Subcutaneous abdominal adipose tissue (tissue), 5 donors: ENCODE data around the gene MRPL55.
A peak's percentile ranks its signal among the peaks of the same experiment; 100 is the strongest.

ENCODE experiments used
- H3K27ac ChIP-seq: one replicate; pipeline ENCODE4 v1.7.0; 2013; ENCODE audit warnings: low read depth, mild to moderate bottlenecking, inconsistent platforms, low read length, moderate library complexity
- H3K27me3 ChIP-seq, 5 donors: one replicate each; pipeline ENCODE4 v1.7.0; 2013; ENCODE audit warnings: low read length in 5 of 5, inconsistent platforms in 1 of 5; ENCODE audit not compliant: control insufficient read depth in 5 of 5, insufficient read depth in 4 of 5
- H3K36me3 ChIP-seq, 5 donors: one replicate each; pipeline ENCODE4 v1.7.0; 2013; ENCODE audit warnings: low read length in 5 of 5; ENCODE audit not compliant: control insufficient read depth in 5 of 5, insufficient read depth in 5 of 5
- H3K4me1 ChIP-seq, 5 donors: one replicate each; pipeline ENCODE4 v1.7.0; 2013; ENCODE audit warnings: low read length in 5 of 5, mild to moderate bottlenecking in 3 of 5, moderate library complexity in 1 of 5; ENCODE audit not compliant: control insufficient read depth in 5 of 5, insufficient read depth in 5 of 5
- H3K4me3 ChIP-seq, 5 donors: one replicate each; pipeline ENCODE4 v1.7.0; 2013; ENCODE audit warnings: low read length in 5 of 5, low read depth in 1 of 5
- H3K9ac ChIP-seq, 5 donors: one replicate each; pipeline ENCODE4 v1.7.0; 2013; ENCODE audit warnings: low read length in 5 of 5, mild to moderate bottlenecking in 4 of 5, moderate library complexity in 3 of 5
- H3K9me3 ChIP-seq, 5 donors: one replicate each; pipeline ENCODE4 v1.7.0; 2013; ENCODE audit warnings: low read length in 5 of 5; ENCODE audit not compliant: control insufficient read depth in 5 of 5
- donor health status: healthy.
- donor health status: healthy.
- donor health status: healthy.
- donor health status: healthy.
- donor health status: healthy.

Gene MRPL55

GRCh38 chr1:228142155-228142691 lies 33.1 kb upstream of the MRPL55 start:
- Histone ChIP-seq H3K4me3 (peak overlapping the region in 3 of 5 donors; percentile 84 to 92 (median 91)), H3K27ac (peak overlapping the region; percentile 92), H3K4me1 (peaks cover 12 to 62% (median 49%) of the 10 kb centered on the region in 5 donors), H3K9me3 (no peaks in the 10 kb centered on the region), H3K9ac (peak overlapping the region in 4 of 5 donors; percentile 0 to 92 (median 38)), H3K27me3 (no peaks in the 10 kb centered on the region), H3K36me3 (peaks cover 0 to 32% (median 24%) of the 10 kb centered on the region in 5 donors)

- Histone ChIP-seq H3K9ac (peak overlapping the region; percentile 77 to 92 (median 89)), H3K36me3 (peaks cover 0 to 24% (median 16%) of the 10 kb centered on the region in 5 donors), H3K27ac (peak overlapping the region; percentile 92), H3K4me3 (peak overlapping the region; percentile 84 to 92 (median 91)), H3K27me3 (no peaks in the 10 kb centered on the region), H3K9me3 (no peaks in the 10 kb centered on the region), H3K4me1 (peaks cover 12 to 57% (median 49%) of the 10 kb centered on the region in 5 donors)
Observed at GRCh38 chr1:228141226-228142044, 32.3 kb upstream of the MRPL55 start.

DNA sequence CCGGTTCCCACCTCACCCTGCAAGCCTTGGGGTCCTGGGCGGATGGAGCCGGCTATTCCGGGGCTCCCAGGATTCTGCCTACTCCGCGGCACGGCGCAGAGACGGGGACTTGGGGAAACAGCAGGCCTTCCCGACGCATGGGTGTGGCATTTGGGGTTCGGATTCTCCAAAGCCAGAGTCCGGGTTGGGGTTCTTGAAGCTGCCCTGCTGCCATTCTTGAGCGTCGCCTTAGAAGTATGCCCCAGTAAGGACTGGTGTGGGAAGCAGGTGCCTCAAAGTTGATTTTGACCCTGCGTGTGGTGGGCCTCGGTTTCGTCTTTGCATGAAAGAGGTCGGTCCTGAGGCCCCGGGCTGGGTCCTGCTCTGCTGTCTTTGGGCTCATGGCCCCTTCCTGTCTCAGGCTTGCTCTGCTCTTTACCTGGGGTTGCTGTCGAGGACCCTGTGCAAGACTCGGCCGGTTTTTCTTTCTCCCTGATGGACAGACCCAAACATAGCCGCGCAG lies 31.7 kb upstream of the MRPL55 start:
- Histone ChIP-seq H3K36me3 (peaks cover 0 to 18% (median 9%) of the 10 kb centered on the region in 5 donors), H3K27ac (peak overlapping the region; percentile 92), H3K9me3 (no peaks in the 10 kb centered on the region), H3K4me1 (peaks cover 12 to 56% (median 49%) of the 10 kb centered on the region in 5 donors), H3K9ac (peak overlapping the region; percentile 77 to 92 (median 89)), H3K4me3 (peak overlapping the region; percentile 84 to 92 (median 91)), H3K27me3 (no peaks in the 10 kb centered on the region)

GRCh38 chr1:228139931-228140723 lies 31.0 kb upstream of the MRPL55 start, which contains the start of gene GUK1:
Gene GUK1 (plus strand): TSS chr1:228140279. CDS start chr1:228140303, 24 bp downstream.
- Histone ChIP-seq H3K4me3 (peak within 1 kb of the TSS; percentile 84 to 92 (median 91)), H3K27ac (peak within 1 kb of the TSS; percentile 92), H3K27me3 (no peaks in the 10 kb centered on the region), H3K36me3 (peaks cover 0 to 12% (median 3%) of the 10 kb centered on the region in 5 donors), H3K9me3 (no peaks in the 10 kb centered on the region), H3K9ac (peak within 1 kb of the TSS; percentile 77 to 92 (median 89)), H3K4me1 (peaks cover 12 to 51% (median 48%) of the 10 kb centered on the region in 5 donors)

GRCh38 chr1:228139406-228139930 lies 30.4 kb upstream of the MRPL55 start:
- no peaks in the 10 kb centered on the region for H3K27me3 ChIP-seq
- H3K9ac ChIP-seq, result peak overlapping the region in 4 of 5 donors; percentile 49 to 92 (median 74)
- no peaks in the 10 kb centered on the region for H3K9me3 ChIP-seq
- peak overlapping the region; percentile 80 to 92 (median 91) for H3K4me3 ChIP-seq
- H3K27ac ChIP-seq, result peak overlapping the region; percentile 92
- peaks cover 0 to 9% (median 0%) of the 10 kb centered on the region in 5 donors for H3K36me3 ChIP-seq
- peaks cover 12 to 45% (median 43%) of the 10 kb centered on the region in 5 donors for H3K4me1 ChIP-seq

DNA sequence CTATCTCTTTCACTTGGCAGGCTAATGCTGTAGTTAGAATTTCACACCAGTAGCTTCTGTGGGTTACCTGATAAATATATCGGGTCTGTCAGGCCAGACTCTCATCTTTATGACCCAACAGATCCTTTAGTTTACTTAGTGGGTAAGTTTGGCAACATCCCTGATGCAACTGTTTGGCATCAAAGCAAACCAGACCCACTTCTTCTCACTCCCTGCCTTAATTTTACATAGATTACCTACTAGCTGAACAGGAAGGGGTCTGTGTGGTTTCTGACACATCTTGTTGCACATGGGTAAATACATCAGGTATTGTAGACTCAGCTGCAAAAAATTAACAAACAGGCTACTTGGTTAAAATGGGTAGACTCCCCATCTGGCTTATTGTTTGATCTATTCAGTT lies 27.8 kb upstream of the MRPL55 start:
- no peaks in the 10 kb centered on the region for H3K9me3 ChIP-seq
- no peak overlapping the region for H3K4me3 ChIP-seq
- no peak overlapping the region for H3K27ac ChIP-seq
- H3K36me3 ChIP-seq, result peaks cover 0 to 3% (median 0%) of the 10 kb centered on the region in 5 donors
- H3K9ac ChIP-seq, result no peak overlapping the region
- peaks cover 4 to 20% (median 17%) of the 10 kb centered on the region in 5 donors for H3K4me1 ChIP-seq
- no peaks in the 10 kb centered on the region for H3K27me3 ChIP-seq

DNA sequence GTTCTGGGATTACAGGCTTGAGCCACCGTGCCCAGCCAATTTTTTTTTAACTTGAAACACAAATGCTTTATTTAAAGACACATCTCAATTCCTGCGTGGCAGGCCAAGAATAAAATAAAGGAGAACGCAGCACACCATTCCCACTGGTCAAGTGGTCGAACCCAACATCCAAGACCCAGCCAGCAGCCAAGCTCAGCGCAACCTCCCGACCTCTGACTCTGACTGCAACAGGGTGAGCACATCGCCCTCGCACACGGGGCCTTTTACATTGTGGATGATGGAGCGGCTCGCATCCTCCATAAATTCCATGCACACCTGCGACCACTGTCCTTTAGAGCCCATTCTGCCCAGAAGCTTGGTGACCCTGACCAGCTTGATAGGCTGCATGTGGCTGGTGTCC lies 25.5 kb upstream of the MRPL55 start:
- no peak overlapping the region for H3K4me3 ChIP-seq
- H3K27me3 ChIP-seq, result peaks cover 0 to 3% (median 0%) of the 10 kb centered on the region in 5 donors
- no peak overlapping the region for H3K9ac ChIP-seq
- H3K36me3 ChIP-seq, result no peaks in the 10 kb centered on the region
- H3K27ac ChIP-seq, result no peak overlapping the region
- no peaks in the 10 kb centered on the region for H3K9me3 ChIP-seq
- H3K4me1 ChIP-seq, result peaks cover 0 to 10% (median 5%) of the 10 kb centered on the region in 5 donors

GRCh38 chr1:228131766-228132165 lies 22.7 kb upstream of the MRPL55 start:
- Histone ChIP-seq H3K27me3 (peaks cover 0 to 3% (median 0%) of the 10 kb centered on the region in 5 donors), H3K4me1 (peaks cover 0 to 10% (median 7%) of the 10 kb centered on the region in 5 donors), H3K36me3 (no peaks in the 10 kb centered on the region), H3K4me3 (no peak overlapping the region), H3K9ac (no peak overlapping the region), H3K27ac (no peak overlapping the region), H3K9me3 (no peaks in the 10 kb centered on the region)

GRCh38 chr1:228125185-228125584 lies 16.1 kb upstream of the MRPL55 start:
- Histone ChIP-seq H3K4me1 (peaks cover 0 to 17% (median 4%) of the 10 kb centered on the region in 5 donors), H3K36me3 (no peaks in the 10 kb centered on the region), H3K27me3 (peaks cover 0 to 1% (median 0%) of the 10 kb centered on the region in 5 donors), H3K9me3 (no peaks in the 10 kb centered on the region), H3K4me3 (no peak overlapping the region), H3K9ac (no peak overlapping the region), H3K27ac (no peak overlapping the region)
